B cell (primary cell): Measurements from ENCODE around the gene FBXO42. TPM values are rescaled to one million over a fixed set of nuclear protein-coding genes. Genes with fewer than 3 reads are reported as not detected.

Source experiments
- ATAC-seq: fragments of 200-7000 bp; cut with Tn5 transposase; one replicate; pipeline ENCODE4 v1.10.0; 2021; ENCODE audit warnings: low read depth, mild to moderate bottlenecking, moderate number of reproducible peaks, moderate library complexity
- CTCF ChIA-PET: fragments of 350-600 bp; sonication (Branson Sonifier 250); formaldehyde crosslinking; loops from one replicate; lab custom pipeline; 2021; ENCODE audit warnings: antibody characterized with exemption, inconsistent platforms; lab: Charles Lee
- POLR2A ChIA-PET: fragments of 350-600 bp; sonication (Branson Sonifier 250); formaldehyde crosslinking; loops from one replicate; lab custom pipeline; 2021; ENCODE audit warnings: antibody characterized with exemption; lab: Charles Lee
- DNase-seq: peaks from one replicate; pipeline ENCODE4 v3.0.0; 2013
- H2AFZ ChIP-seq: 2 replicates; pipeline ENCODE4 v1.6.1; 2012; ENCODE audit warnings: mild to moderate bottlenecking, low read depth, low read length; ENCODE audit not compliant: insufficient read depth, poor library complexity, severe bottlenecking
- H3K27ac ChIP-seq, 2 donors: 1 replicate in 1 of 2; 2 replicates in 1 of 2; pipeline ENCODE4 v1.5.1; 2012 to 2013; ENCODE audit warnings: low read length in 2 of 2, mild to moderate bottlenecking in 2 of 2, moderate library complexity in 1 of 2
- H3K27me3 ChIP-seq, 4 experiments: fragments of 200-600 bp in 1 of 4; sonication (generic) in 1 of 4; replicated peaks in 1 of 4; 1 replicate in 2 of 4; 2 replicates in 2 of 4; pipeline versions ENCODE4 v1.6.1 to v1.7.0; 2013 to 2016; ENCODE audit warnings: low read length in 3 of 4, mild to moderate bottlenecking in 2 of 4, mixed read lengths in 1 of 4, moderate library complexity in 1 of 4; ENCODE audit not compliant: insufficient read depth in 4 of 4, control insufficient read depth in 3 of 4; ENCODE audit errors: control extremely low read depth in 1 of 4
- H3K36me3 ChIP-seq, 2 experiments: replicated peaks in 1 of 2; 1 replicate in 1 of 2; 2 replicates in 1 of 2; pipeline versions ENCODE4 v1.6.1 to v1.7.1; 2013; ENCODE audit warnings: low read length in 1 of 2; ENCODE audit not compliant: insufficient read depth in 2 of 2, control insufficient read depth in 1 of 2; ENCODE audit errors: control extremely low read depth in 1 of 2, extremely low read depth in 1 of 2
- H3K4me1 ChIP-seq, 2 donors: fragments of 200-600 bp in 1 of 2; sonication (generic) in 1 of 2; 1 replicate in 1 of 2; 2 replicates in 1 of 2; pipeline versions ENCODE4 v1.5.1 to v1.6.1; 2013 to 2017; ENCODE audit warnings: low read length in 2 of 2; ENCODE audit not compliant: control insufficient read depth in 2 of 2, insufficient read depth in 2 of 2
- H3K4me2 ChIP-seq: replicated peaks from 2 replicates; pipeline ENCODE3; 2012; ENCODE audit warnings: mild to moderate bottlenecking, low read depth, low read length; ENCODE audit not compliant: poor library complexity, severe bottlenecking
- H3K4me3 ChIP-seq, 5 experiments: fragments of 200-600 bp in 1 of 5; sonication (generic) in 1 of 5; 1 replicate in 3 of 5; 2 replicates in 2 of 5; pipeline versions ENCODE4 v1.5.1 to v1.7.0; 2011 to 2016; ENCODE audit warnings: low read length in 4 of 5, mild to moderate bottlenecking in 4 of 5, low read depth in 2 of 5, control low read depth in 1 of 5, moderate library complexity in 1 of 5; ENCODE audit not compliant: insufficient read depth in 1 of 5; ENCODE audit errors: control extremely low read depth in 1 of 5, extremely low read depth in 1 of 5
- H3K79me2 ChIP-seq: fragments of 200-600 bp; sonication (generic); one replicate; pipeline ENCODE4 v1.6.0; 2016; ENCODE audit warnings: low read length; ENCODE audit not compliant: control insufficient read depth, insufficient read depth
- H3K9ac ChIP-seq: fragments of 200-600 bp; sonication (generic); 2 replicates; pipeline ENCODE4 v1.6.1; 2017; ENCODE audit warnings: mild to moderate bottlenecking, low read length, moderate library complexity
- H3K9me3 ChIP-seq, 3 donors: one replicate each; pipeline versions ENCODE4 v1.6.1 to v1.7.1; 2013; ENCODE audit warnings: low read length in 2 of 3; ENCODE audit not compliant: control insufficient read depth in 2 of 3, insufficient read depth in 1 of 3; ENCODE audit errors: control extremely low read depth in 1 of 3
- H4K20me1 ChIP-seq: 2 replicates; pipeline ENCODE4 v1.6.0; 2012; ENCODE audit warnings: mild to moderate bottlenecking, low read length; ENCODE audit not compliant: insufficient read depth, control insufficient read depth, poor library complexity, severe bottlenecking
- H3K27ac Mint-ChIP-seq: one replicate; pipeline ENCODE4 v1.8.0; 2021; ENCODE audit warnings: mixed read lengths
- H3K27me3 Mint-ChIP-seq: one replicate; pipeline ENCODE4 v1.8.0; 2021; ENCODE audit warnings: mixed read lengths
- H3K4me1 Mint-ChIP-seq: one replicate; pipeline ENCODE4 v1.8.0; 2021; ENCODE audit warnings: mixed read lengths
- H3K4me3 Mint-ChIP-seq: one replicate; pipeline ENCODE4 v1.8.0; 2021; ENCODE audit warnings: mixed read lengths
- H3K9me3 Mint-ChIP-seq: one replicate; pipeline ENCODE4 v1.8.0; 2022; ENCODE audit warnings: mixed read lengths; ENCODE audit not compliant: insufficient read depth
- EZH2 ChIP-seq: IDR thresholded peaks from 2 replicates; pipeline ENCODE4 v1.6.1; 2012; ENCODE audit warnings: borderline replicate concordance, low read depth, mild to moderate bottlenecking, moderate library complexity, low read length; ENCODE audit not compliant: insufficient read depth, poor library complexity, severe bottlenecking
- WGBS: methylation state at CpG from one replicate; pipeline ENCODE4 v1.1.5; 2013; ENCODE audit warnings: missing lambda C conversion rate; ENCODE audit not compliant: insufficient coverage; 5-methylcytosine and 5-hydroxymethylcytosine counted together
- intact Hi-C: fragments of 100-400 bp; cut with micrococcal nuclease; formaldehyde crosslinking; loops from one replicate; pipeline ENCODE4 v1.10.0; 2022
- polyA plus RNA-seq: library from polyadenylated mRNA; depleted of rRNA; stranded (reverse); fragments of >200 nt; gene quantifications from 2 replicates; pipeline ENCODE4 v1.2.3, GENCODE V29; 2012
- total RNA-seq, 2 donors: library from RNA; stranded (reverse); fragments of 120-200 nt in 1 of 2; gene quantifications; 1 replicate in 1 of 2; 2 replicates in 1 of 2; pipeline versions ENCODE4 v1.2.3 to v1.2.4, GENCODE V29; 2013 to 2022
- TF ChIP-seq, protein P1 (sequence below): fragments of 200-600 bp; IDR thresholded peaks from one replicate; pipeline ENCODE4 v1.8.0; 2022; ENCODE audit warnings: antibody characterized with exemption, mild to moderate bottlenecking

Gene FBXO42
- total and polyA plus RNA-seq, 2 donors (not counting 1 experiment from before 2014, with no cell fraction given), result 17.2 to 33.1 TPM

DNA sequence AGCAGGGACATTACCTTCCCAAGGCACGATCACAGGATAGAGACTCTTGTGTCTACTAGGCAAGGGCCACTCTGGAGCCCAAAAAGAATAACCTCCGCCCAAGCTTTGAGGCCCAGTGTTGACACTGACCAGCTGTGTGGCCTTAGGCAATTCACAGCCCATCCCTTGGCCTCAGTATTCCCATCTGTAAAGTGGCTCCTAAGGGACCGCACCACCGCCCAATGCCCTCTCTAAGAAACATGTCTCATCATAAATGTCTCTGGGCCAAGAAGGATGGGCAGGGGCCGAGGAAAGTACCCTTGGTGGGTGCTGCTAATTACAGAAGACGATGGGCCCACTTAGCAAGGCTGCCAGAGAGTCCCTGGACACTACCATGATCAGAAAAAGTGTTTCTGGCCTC, 140.5 kb downstream of the FBXO42 start:
- 94% methylated on average over 4 of the region's 6 CpGs for WGBS
- Histone ChIP-seq H3K4me2 (no peak overlapping the region), H3K4me3 (no peak overlapping the region), H3K27me3 (peaks cover 0 to 3% (median 0%) of the 10 kb centered on the region in 4 experiments), H3K36me3 (no peaks in the 10 kb centered on the region), H3K4me1 (peaks cover 16 to 20% of the 10 kb centered on the region in 2 donors), H2AFZ (no peak overlapping the region), H4K20me1 (no peaks in the 10 kb centered on the region), H3K79me2 (no peaks in the 10 kb centered on the region), H3K9me3 (peaks cover 0 to 8% (median 0%) of the 10 kb centered on the region in 3 donors), H3K9ac (no peak overlapping the region), H3K27ac (no peak overlapping the region)
- intact Hi-C loops, result no loop called here
- ChIA-PET CTCF (interaction anchor here (0.8 to 1.4 kb wide), 2 partner anchors 24 to 152 kb away, joined by 3 to 5 read pairs; no protein-coding TSS in a partner anchor), POLR2A (no interaction called here)
- TF ChIP-seq, protein P1, sequence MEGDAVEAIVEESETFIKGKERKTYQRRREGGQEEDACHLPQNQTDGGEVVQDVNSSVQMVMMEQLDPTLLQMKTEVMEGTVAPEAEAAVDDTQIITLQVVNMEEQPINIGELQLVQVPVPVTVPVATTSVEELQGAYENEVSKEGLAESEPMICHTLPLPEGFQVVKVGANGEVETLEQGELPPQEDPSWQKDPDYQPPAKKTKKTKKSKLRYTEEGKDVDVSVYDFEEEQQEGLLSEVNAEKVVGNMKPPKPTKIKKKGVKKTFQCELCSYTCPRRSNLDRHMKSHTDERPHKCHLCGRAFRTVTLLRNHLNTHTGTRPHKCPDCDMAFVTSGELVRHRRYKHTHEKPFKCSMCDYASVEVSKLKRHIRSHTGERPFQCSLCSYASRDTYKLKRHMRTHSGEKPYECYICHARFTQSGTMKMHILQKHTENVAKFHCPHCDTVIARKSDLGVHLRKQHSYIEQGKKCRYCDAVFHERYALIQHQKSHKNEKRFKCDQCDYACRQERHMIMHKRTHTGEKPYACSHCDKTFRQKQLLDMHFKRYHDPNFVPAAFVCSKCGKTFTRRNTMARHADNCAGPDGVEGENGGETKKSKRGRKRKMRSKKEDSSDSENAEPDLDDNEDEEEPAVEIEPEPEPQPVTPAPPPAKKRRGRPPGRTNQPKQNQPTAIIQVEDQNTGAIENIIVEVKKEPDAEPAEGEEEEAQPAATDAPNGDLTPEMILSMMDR, result no peak
- no peak for TF ChIP-seq EZH2
- no peak overlapping the region for H3K4me3 Mint-ChIP-seq
- H3K27me3 Mint-ChIP-seq, result peaks cover 2% of the 10 kb centered on the region
- no peak for ATAC-seq
- peaks cover 15% of the 10 kb centered on the region for H3K4me1 Mint-ChIP-seq
- H3K27ac Mint-ChIP-seq, result no peak overlapping the region
- no peak for DNase-seq
- no peaks in the 10 kb centered on the region for H3K9me3 Mint-ChIP-seq

DNA sequence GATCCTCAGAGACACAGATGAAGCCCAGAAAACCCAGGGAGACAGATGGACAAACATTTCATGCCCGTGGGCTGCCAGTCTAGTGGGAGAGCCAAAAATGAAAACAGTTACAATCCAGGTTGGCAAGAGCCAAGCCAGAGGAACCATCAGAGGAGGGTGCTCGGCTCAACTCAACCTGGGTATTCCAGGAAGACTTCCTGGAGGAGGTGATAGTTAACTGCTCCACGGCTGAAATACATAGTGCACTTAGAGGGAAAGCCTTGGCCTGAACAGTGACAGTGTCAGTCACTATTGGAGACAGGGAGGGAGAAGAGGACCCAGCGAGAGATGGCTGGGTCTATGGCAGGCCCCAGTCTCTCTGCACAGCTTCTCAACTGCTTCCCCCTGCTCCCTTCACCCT, 141.7 kb downstream of the FBXO42 start:
- POLR2A ChIA-PET, result interaction anchor here (0.6 kb wide), 1 partner anchor 25 kb away, joined by 3 read pairs; no protein-coding TSS in a partner anchor
- Mint-ChIP-seq H3K4me3 (no peak overlapping the region), H3K4me1 (peaks cover 11% of the 10 kb centered on the region), H3K27me3 (peaks cover 2% of the 10 kb centered on the region), H3K27ac (no peak overlapping the region), H3K9me3 (no peaks in the 10 kb centered on the region)
- intact Hi-C loops, result no loop called here
- WGBS, result 78% methylated on average over 4 of the region's 4 CpGs
- Histone ChIP-seq H2AFZ (no peak overlapping the region), H3K4me1 (peaks cover 10 to 15% of the 10 kb centered on the region in 2 donors), H3K79me2 (peaks cover 6% of the 10 kb centered on the region), H3K27me3 (peaks cover 0 to 3% (median 0%) of the 10 kb centered on the region in 4 experiments), H3K27ac (no peak overlapping the region), H3K4me2 (no peak overlapping the region), H3K4me3 (no peak overlapping the region), H3K9me3 (peaks cover 0 to under 1% (median 0%) of the 10 kb centered on the region in 3 donors), H3K9ac (no peak overlapping the region), H3K36me3 (no peaks in the 10 kb centered on the region), H4K20me1 (peaks cover 5% of the 10 kb centered on the region)
- DNase-seq, result no peak
- CTCF ChIA-PET, result no interaction called here
- ATAC-seq, result no peak
- TF ChIP-seq EZH2, result no peak
- TF ChIP-seq, protein P1, result no peak
